Endodermal cell (in vitro differentiated cells): Measurements from ENCODE around the gene TAS2R42. TPM values are rescaled to one million over a fixed set of nuclear protein-coding genes. Genes with fewer than 3 reads are reported as not detected.
A peak's percentile ranks its signal among the peaks of the same experiment; 100 is the strongest.

Experiments used
- DNase-seq: peaks from one replicate; pipeline ENCODE4 v3.0.0-alpha.2; 2017
- H3K27ac ChIP-seq: 2 replicates; pipeline ENCODE4 v1.5.1; 2013; ENCODE audit warnings: mild to moderate bottlenecking, low read depth, low read length, moderate library complexity
- H3K27me3 ChIP-seq: 2 replicates; pipeline ENCODE4 v1.6.1; 2013; ENCODE audit warnings: mild to moderate bottlenecking, low read length, moderate library complexity; ENCODE audit not compliant: insufficient read depth, control insufficient read depth, poor library complexity, severe bottlenecking
- H3K36me3 ChIP-seq: 2 replicates; pipeline ENCODE4 v1.7.0; 2013; ENCODE audit warnings: mild to moderate bottlenecking, low read length, moderate library complexity; ENCODE audit not compliant: control insufficient read depth, insufficient read depth
- H3K4me1 ChIP-seq: one replicate; pipeline ENCODE4 v1.7.0; 2013; ENCODE audit warnings: low read length; ENCODE audit not compliant: control insufficient read depth, insufficient read depth
- H3K4me3 ChIP-seq: 2 replicates; pipeline ENCODE4 v1.5.1; 2013; ENCODE audit warnings: mild to moderate bottlenecking, low read length, moderate library complexity
- H3K9ac ChIP-seq: 2 replicates; pipeline ENCODE4 v1.6.1; 2013; ENCODE audit warnings: mild to moderate bottlenecking, low read length, moderate library complexity; ENCODE audit not compliant: poor library complexity, severe bottlenecking; ENCODE audit errors: extremely low read depth
- H3K9me3 ChIP-seq: 2 replicates; pipeline ENCODE4 v1.6.1; 2013; ENCODE audit warnings: mild to moderate bottlenecking, low read length, moderate library complexity; ENCODE audit not compliant: control insufficient read depth
- H3K27ac Mint-ChIP-seq: 2 replicates; pipeline ENCODE4 v1.8.0; 2020; ENCODE audit warnings: mixed read lengths
- H3K27me3 Mint-ChIP-seq: 2 replicates; pipeline ENCODE4 v1.8.0; 2021; ENCODE audit warnings: mild to moderate bottlenecking, mixed read lengths; ENCODE audit not compliant: insufficient read depth
- H3K36me3 Mint-ChIP-seq: 2 replicates; pipeline ENCODE4 v1.8.0; 2020; ENCODE audit warnings: low read depth, mixed read lengths
- H3K4me1 Mint-ChIP-seq: 2 replicates; pipeline ENCODE4 v1.8.0; 2020; ENCODE audit warnings: mixed read lengths
- H3K4me3 Mint-ChIP-seq: 2 replicates; pipeline ENCODE4 v1.8.0; 2020; ENCODE audit warnings: mild to moderate bottlenecking, moderate library complexity, mixed read lengths
- H3K9me3 Mint-ChIP-seq: 2 replicates; pipeline ENCODE4 v1.8.0; 2020; ENCODE audit warnings: mild to moderate bottlenecking, mixed read lengths
- CTCF ChIP-seq: fragments of 200-600 bp; sonication (generic); conservative IDR thresholded peaks from 2 replicates; pipeline ENCODE4 v1.5.0; 2021; ENCODE audit warnings: antibody characterized with exemption, mild to moderate bottlenecking
- whole genome bisulfite sequencing, 2 experiments: methylation state at CpG; one replicate each; pipeline versions ENCODE4 v1.1.5 to v1.1.7; 2013; ENCODE audit warnings: missing lambda C conversion rate in 2 of 2, mixed read lengths in 1 of 2; ENCODE audit not compliant: insufficient coverage in 1 of 2, insufficient read length in 1 of 2; 5-methylcytosine and 5-hydroxymethylcytosine counted together
- total RNA-seq, 2 donors: library from RNA; stranded (reverse); fragmentation: NEBNext Ultra II Directional in 1 of 2; extraction: Animal tissue kit (Norgen Biotek cat#: 25700) in 1 of 2; gene quantifications; 2 replicates in 1 of 2; 3 replicates in 1 of 2; pipeline ENCODE4 v1.2.1, GENCODE V29; 2021

Gene TAS2R42
- total RNA-seq, 2 donors from 2014 or later, result not detected

DNA sequence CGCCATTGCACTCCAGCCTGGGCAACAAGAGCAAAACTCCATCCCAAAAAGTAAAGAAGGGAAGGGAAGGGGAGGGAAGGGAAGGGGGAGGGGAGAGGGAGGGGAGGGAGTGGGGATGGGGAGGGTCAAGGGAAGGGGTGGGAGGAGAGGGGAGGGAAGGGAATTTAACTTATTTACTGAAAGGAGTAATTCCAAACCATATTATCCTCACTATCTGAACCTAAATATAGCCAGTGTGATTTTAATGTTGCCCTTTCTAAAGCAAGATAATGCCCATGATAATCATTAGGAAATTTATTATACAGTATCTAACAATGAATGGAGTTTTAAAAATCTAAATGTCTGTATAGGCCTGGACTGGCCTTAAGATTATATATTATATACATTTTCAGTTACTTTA lies 8.5 kb downstream of the TAS2R42 start:
- Histone ChIP-seq H3K9ac (no peak overlapping the region), H3K27me3 (no peaks in the 10 kb centered on the region), H3K9me3 (no peaks in the 10 kb centered on the region), H3K36me3 (peaks cover 5% of the 10 kb centered on the region), H3K4me3 (no peak overlapping the region), H3K27ac (no peak overlapping the region), H3K4me1 (no peaks in the 10 kb centered on the region)
- TF ChIP-seq CTCF, result no peak
- Mint-ChIP-seq H3K4me3 (no peak overlapping the region), H3K36me3 (peaks cover 5% of the 10 kb centered on the region), H3K27me3 (no peaks in the 10 kb centered on the region), H3K4me1 (peaks cover 3% of the 10 kb centered on the region), H3K9me3 (no peaks in the 10 kb centered on the region), H3K27ac (no peak overlapping the region)
- DNase-seq, result no peak
- WGBS, 2 experiments, result 100% methylated on average over 1 of the region's 1 CpG; no CpG with 5 or more reads in 1 of the 2 experiments

DNA sequence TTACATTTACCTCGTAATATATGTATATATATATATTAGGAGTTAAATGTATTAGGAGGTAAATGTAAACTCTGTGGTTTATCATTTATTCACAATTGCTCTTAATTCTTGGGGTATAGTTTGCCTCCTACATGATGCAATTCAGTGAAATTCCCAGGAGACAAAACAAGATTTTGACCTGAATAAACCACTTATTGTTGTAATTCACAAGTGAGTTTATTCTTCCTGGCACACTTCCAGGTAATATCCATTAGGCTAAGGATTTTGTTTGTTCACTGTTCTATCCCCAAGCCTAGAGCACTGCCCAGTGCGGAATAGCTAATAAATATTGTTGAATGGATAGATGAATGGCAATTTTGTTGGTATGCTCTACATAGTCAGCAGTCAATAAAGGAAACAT lies 12.7 kb downstream of the TAS2R42 start:
- Histone ChIP-seq H3K9me3 (no peaks in the 10 kb centered on the region), H3K9ac (no peak overlapping the region), H3K36me3 (peaks cover 13% of the 10 kb centered on the region), H3K27me3 (no peaks in the 10 kb centered on the region), H3K4me3 (no peak overlapping the region), H3K4me1 (peaks cover 3% of the 10 kb centered on the region), H3K27ac (no peak overlapping the region)
- 100% methylated on average over 1 of the region's 2 CpGs for WGBS, 2 experiments
- H3K4me1 Mint-ChIP-seq, result peaks cover 30% of the 10 kb centered on the region
- H3K4me3 Mint-ChIP-seq, result no peak overlapping the region
- H3K36me3 Mint-ChIP-seq, result peaks cover 20% of the 10 kb centered on the region
- H3K27me3 Mint-ChIP-seq, result no peaks in the 10 kb centered on the region
- no peak for TF ChIP-seq CTCF
- DNase-seq, result no peak
- H3K27ac Mint-ChIP-seq, result no peak overlapping the region
- H3K9me3 Mint-ChIP-seq, result no peaks in the 10 kb centered on the region

- Mint-ChIP-seq H3K4me3 (peak overlapping the region; percentile 94), H3K27ac (peak overlapping the region; percentile 100), H3K27me3 (no peaks in the 10 kb centered on the region), H3K9me3 (no peaks in the 10 kb centered on the region), H3K4me1 (peaks cover 39% of the 10 kb centered on the region), H3K36me3 (peaks cover 35% of the 10 kb centered on the region)
- Histone ChIP-seq H3K4me3 (peak overlapping the region; percentile 100), H3K27ac (peak overlapping the region; percentile 93), H3K9ac (peak overlapping the region; percentile 98), H3K9me3 (no peaks in the 10 kb centered on the region), H3K36me3 (peaks cover 20% of the 10 kb centered on the region), H3K27me3 (no peaks in the 10 kb centered on the region), H3K4me1 (peaks cover 9% of the 10 kb centered on the region)
- no peak for TF ChIP-seq CTCF
- WGBS, 2 experiments, result 2 to 4% methylated on average over 7 to 10 of the region's 10 CpGs
- no peak for DNase-seq
Measured at GRCh38 chr12:11171969-11172675, 14.6 kb downstream of the TAS2R42 start.
